ENCODE data around the gene EEA1.

EEA1 gene

GRCh38 chr12:92854344-92854743 is 74.8 kb downstream of the EEA1 start:
- no peak overlapping the region for H3K4me3 ChIP-seq (ENCODE audit: low read depth, low read length)
- no peak for TF ChIP-seq CTCF (IDR thresholded peaks at IDR 0.05; ENCODE audit: borderline replicate concordance, insufficient read depth, low read depth, low read length)

- TF ChIP-seq CTCF (IDR thresholded peaks at IDR 0.05; ENCODE audit: borderline replicate concordance, insufficient read depth, low read depth, low read length) = no peak
Measured at GRCh38 chr12:92848740-92849139, 80.4 kb downstream of the EEA1 start.

DNA sequence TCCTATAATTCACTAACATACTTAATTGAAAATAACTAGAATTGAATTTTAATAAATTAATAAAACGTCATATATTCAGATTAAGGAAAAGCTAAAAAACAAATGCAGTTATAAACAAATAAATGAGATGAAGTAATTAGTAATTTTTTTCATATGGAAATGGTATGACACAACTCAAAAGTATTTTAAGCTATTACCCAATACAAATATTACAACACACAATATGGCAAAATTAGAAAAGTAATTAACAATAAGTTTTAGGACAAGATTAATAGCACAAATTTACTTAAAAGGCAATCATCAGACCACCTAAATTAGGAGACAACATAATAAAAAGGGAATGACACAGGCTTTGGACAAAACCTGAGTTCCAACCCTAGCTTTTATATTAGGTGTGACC is 81.7 kb downstream of the EEA1 start:
- TF ChIP-seq CTCF (IDR thresholded peaks at IDR 0.05; ENCODE audit: borderline replicate concordance, insufficient read depth, low read depth, low read length) = no peak
- no peak overlapping the region for H3K4me3 ChIP-seq (ENCODE audit: low read depth, low read length)

More at GRCh38 chr12:92848740-92849139, 80.4 kb downstream of the EEA1 start:
- no peak overlapping the region for H3K4me3 ChIP-seq (ENCODE audit: low read depth, low read length)

DNA sequence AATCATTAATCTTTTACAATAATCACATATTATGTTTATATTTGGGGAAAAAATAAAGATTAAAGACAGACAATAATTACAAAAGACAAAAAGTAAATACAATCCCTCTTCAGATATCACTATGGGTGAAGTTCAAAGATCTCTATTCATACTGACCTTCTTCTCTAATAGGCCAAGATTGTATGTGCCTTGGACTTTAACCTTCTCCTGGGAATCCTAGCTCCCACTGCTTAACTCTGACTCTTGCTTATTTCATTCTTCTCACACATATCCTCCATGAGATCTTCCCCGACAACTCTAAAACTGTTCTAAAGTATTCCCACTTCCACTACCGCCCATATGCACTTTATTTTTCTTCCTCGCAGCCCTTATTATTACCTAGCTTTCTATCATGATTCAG is 83.8 kb downstream of the EEA1 start:
- no peak for TF ChIP-seq CTCF (IDR thresholded peaks at IDR 0.05; ENCODE audit: borderline replicate concordance, insufficient read depth, low read depth, low read length)
- no peak overlapping the region for H3K4me3 ChIP-seq (ENCODE audit: low read depth, low read length)

DNA sequence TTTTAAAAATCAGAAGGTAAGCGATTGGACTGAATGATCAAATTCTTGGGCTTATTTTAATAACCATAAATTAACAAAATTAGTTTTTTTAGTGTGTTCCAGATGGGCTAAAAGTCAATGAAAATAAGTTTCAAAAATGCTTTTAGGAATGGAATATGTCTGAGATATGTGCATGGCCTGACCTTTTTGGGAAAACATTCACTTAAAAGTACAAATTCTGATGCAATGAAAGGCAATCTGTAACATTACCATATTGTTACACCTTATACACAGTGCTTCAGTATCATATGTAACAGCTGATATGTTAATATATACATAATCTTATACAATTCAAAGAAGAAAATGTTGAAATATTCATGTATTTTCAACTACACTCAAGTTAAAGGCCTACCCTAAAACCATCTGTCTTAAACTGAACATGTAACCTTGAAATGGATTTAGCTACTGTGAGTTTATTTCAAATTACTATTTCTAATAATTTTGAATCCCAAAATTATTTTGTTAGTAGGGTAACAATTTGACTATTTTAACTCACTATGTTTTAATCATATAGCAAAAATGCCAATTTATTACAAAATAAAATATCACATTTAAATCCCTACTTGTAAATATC is 84.8 kb downstream of the EEA1 start:
- H3K4me3 ChIP-seq (ENCODE audit: low read depth, low read length) = no peak overlapping the region
- no peak for TF ChIP-seq CTCF (IDR thresholded peaks at IDR 0.05; ENCODE audit: borderline replicate concordance, insufficient read depth, low read depth, low read length)

DNA sequence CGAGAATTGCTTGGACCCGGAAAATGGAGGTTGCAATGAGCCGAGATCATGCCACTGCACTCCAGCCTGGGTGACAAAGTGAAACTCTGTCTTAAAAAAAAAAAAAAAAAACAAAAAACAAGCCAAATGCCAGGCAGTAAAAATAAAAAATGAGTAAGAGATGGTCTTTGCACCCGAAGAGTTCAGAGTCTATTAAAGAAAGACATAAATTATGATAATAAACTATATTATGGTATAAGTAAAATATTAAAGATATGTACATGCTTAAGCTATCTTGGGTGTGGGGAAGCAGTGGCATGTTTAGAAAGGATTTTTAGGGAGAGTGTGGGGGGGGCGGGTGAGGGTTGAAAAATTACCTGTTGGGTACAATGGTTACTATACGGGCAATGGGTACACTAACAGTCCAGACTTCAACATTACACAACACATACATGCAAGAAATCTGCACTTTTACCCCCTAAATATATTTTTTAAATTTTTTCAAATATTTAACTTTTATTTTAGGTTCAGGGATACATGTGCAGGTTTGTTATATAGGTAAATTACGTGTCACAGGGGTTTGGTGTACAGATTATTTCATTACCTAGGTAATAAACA is 99.3 kb downstream of the EEA1 start:
- no peak overlapping the region for H3K4me3 ChIP-seq (ENCODE audit: low read depth, low read length)
- no peak for TF ChIP-seq CTCF (IDR thresholded peaks at IDR 0.05; ENCODE audit: borderline replicate concordance, insufficient read depth, low read depth, low read length)

DNA sequence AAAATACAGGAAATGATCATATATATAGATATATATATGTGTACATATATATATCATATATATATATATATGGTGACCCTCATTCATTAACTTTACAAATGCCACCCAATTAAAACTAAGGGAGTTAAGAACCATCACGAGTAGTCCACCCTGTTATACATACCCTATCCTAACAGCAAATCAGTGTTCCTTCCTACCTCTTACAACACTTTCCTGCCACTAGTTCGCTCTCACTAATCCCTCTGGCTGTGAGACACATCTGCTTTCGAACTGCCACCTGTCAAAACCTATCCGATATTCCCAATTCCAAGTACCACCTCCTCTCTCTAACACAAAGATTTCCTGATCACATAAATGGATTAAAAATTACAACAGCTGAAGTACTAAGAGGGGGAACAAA is 100.5 kb downstream of the EEA1 start:
- H3K4me3 ChIP-seq (ENCODE audit: low read depth, low read length) = no peak overlapping the region
- no peak for TF ChIP-seq CTCF (IDR thresholded peaks at IDR 0.05; ENCODE audit: borderline replicate concordance, insufficient read depth, low read depth, low read length)
